ENCODE results near the gene DNM3.

Gene DNM3

GRCh38 chr1:171872430-171872829, 31.1 kb downstream of the DNM3 start:
- no peaks in the 10 kb centered on the region for H3K79me2 ChIP-seq (ENCODE audit: insufficient read depth, low read length)
- no peak overlapping the region for H3K4me3 ChIP-seq (ENCODE audit: insufficient read depth, low read length, poor library complexity, severe bottlenecking)
- H2AFZ ChIP-seq (ENCODE audit: low read depth, low read length, severe bottlenecking) = no peak overlapping the region
- no peak overlapping the region for H3K9ac ChIP-seq (ENCODE audit: low read length)
- H3K36me3 ChIP-seq (ENCODE audit: low read length) = no peaks in the 10 kb centered on the region
- H3F3A ChIP-seq (ENCODE audit: insufficient read depth) = no peaks in the 10 kb centered on the region
- no peak overlapping the region for H3K27ac ChIP-seq (ENCODE audit: low read depth, low read length)
- no peaks in the 10 kb centered on the region for H4K20me1 ChIP-seq (ENCODE audit: low read depth, low read length)
- no peaks in the 10 kb centered on the region for H3K9me2 ChIP-seq (replicated peaks; ENCODE audit: insufficient read depth, low read length)
- H3K4me2 ChIP-seq (ENCODE audit: low read depth, low read length, poor library complexity, severe bottlenecking) = no peak overlapping the region
- TF ChIP-seq EZH2phosphoT487 (conservative IDR thresholded peaks at IDR 0.05; ENCODE audit: low read length) = no peak
- TF ChIP-seq, protein P1, sequence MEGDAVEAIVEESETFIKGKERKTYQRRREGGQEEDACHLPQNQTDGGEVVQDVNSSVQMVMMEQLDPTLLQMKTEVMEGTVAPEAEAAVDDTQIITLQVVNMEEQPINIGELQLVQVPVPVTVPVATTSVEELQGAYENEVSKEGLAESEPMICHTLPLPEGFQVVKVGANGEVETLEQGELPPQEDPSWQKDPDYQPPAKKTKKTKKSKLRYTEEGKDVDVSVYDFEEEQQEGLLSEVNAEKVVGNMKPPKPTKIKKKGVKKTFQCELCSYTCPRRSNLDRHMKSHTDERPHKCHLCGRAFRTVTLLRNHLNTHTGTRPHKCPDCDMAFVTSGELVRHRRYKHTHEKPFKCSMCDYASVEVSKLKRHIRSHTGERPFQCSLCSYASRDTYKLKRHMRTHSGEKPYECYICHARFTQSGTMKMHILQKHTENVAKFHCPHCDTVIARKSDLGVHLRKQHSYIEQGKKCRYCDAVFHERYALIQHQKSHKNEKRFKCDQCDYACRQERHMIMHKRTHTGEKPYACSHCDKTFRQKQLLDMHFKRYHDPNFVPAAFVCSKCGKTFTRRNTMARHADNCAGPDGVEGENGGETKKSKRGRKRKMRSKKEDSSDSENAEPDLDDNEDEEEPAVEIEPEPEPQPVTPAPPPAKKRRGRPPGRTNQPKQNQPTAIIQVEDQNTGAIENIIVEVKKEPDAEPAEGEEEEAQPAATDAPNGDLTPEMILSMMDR (IDR thresholded peaks at IDR 0.05; ENCODE audit: insufficient read depth, low read length, poor library complexity, severe bottlenecking) = no peak
- no peaks in the 10 kb centered on the region for H3K9me3 ChIP-seq (ENCODE audit: insufficient read depth, low read length)
- no peaks in the 10 kb centered on the region for H3K27me3 ChIP-seq (ENCODE audit: low read length)

- Histone ChIP-seq H3K27ac (ENCODE audit: low read depth, low read length) (no peak overlapping the region), H3K9me3 (ENCODE audit: insufficient read depth, low read length) (no peaks in the 10 kb centered on the region), H3K4me2 (ENCODE audit: low read depth, low read length, poor library complexity, severe bottlenecking) (no peak overlapping the region), H3K9ac (ENCODE audit: low read length) (no peak overlapping the region), H3K27me3 (ENCODE audit: low read length) (no peaks in the 10 kb centered on the region), H2AFZ (ENCODE audit: low read depth, low read length, severe bottlenecking) (no peak overlapping the region), H3K79me2 (ENCODE audit: insufficient read depth, low read length) (no peaks in the 10 kb centered on the region), H3F3A (ENCODE audit: insufficient read depth) (no peaks in the 10 kb centered on the region), H3K9me2 (replicated peaks; ENCODE audit: insufficient read depth, low read length) (no peaks in the 10 kb centered on the region), H3K36me3 (ENCODE audit: low read length) (no peaks in the 10 kb centered on the region), H3K4me3 (ENCODE audit: insufficient read depth, low read length, poor library complexity, severe bottlenecking) (no peak overlapping the region), H4K20me1 (ENCODE audit: low read depth, low read length) (no peaks in the 10 kb centered on the region)
- TF ChIP-seq, protein P1 (IDR thresholded peaks at IDR 0.05; ENCODE audit: insufficient read depth, low read length, poor library complexity, severe bottlenecking) = no peak
- no peak for TF ChIP-seq EZH2phosphoT487 (conservative IDR thresholded peaks at IDR 0.05; ENCODE audit: low read length)
Observed at GRCh38 chr1:171873664-171874063, 32.4 kb downstream of the DNM3 start.

GRCh38 chr1:171877701-171878100, 36.4 kb downstream of the DNM3 start:
- Histone ChIP-seq H2AFZ (ENCODE audit: low read depth, low read length, severe bottlenecking) (no peak overlapping the region), H3K9ac (ENCODE audit: low read length) (no peak overlapping the region), H3K9me2 (replicated peaks; ENCODE audit: insufficient read depth, low read length) (no peaks in the 10 kb centered on the region), H3K27me3 (ENCODE audit: low read length) (no peaks in the 10 kb centered on the region), H3K79me2 (ENCODE audit: insufficient read depth, low read length) (no peaks in the 10 kb centered on the region), H3K9me3 (ENCODE audit: insufficient read depth, low read length) (no peaks in the 10 kb centered on the region), H3K4me3 (ENCODE audit: insufficient read depth, low read length, poor library complexity, severe bottlenecking) (no peak overlapping the region), H3K27ac (ENCODE audit: low read depth, low read length) (no peak overlapping the region), H3K36me3 (ENCODE audit: low read length) (no peaks in the 10 kb centered on the region), H4K20me1 (ENCODE audit: low read depth, low read length) (no peaks in the 10 kb centered on the region), H3F3A (ENCODE audit: insufficient read depth) (no peaks in the 10 kb centered on the region), H3K4me2 (ENCODE audit: low read depth, low read length, poor library complexity, severe bottlenecking) (no peak overlapping the region)
- TF ChIP-seq, protein P1 (IDR thresholded peaks at IDR 0.05; ENCODE audit: insufficient read depth, low read length, poor library complexity, severe bottlenecking) = no peak
- no peak for TF ChIP-seq EZH2phosphoT487 (conservative IDR thresholded peaks at IDR 0.05; ENCODE audit: low read length)
